Erythroblast (primary cell): Measurements from ENCODE around the gene COBL.

Experiments
- DNase-seq, 2 experiments: peaks; one replicate each; lab custom pipeline; 2025; lab: John Stamatoyannopoulos, UW
- GATA1 ChIP-seq: IDR thresholded peaks from 2 replicates; pipeline ENCODE4 v1.6.1; 2011; ENCODE audit warnings: low read depth, mild to moderate bottlenecking, control low read depth, low read length, moderate library complexity
- POLR2A ChIP-seq: IDR thresholded peaks from 2 replicates; pipeline ENCODE4 v1.6.1; 2011; ENCODE audit warnings: mild to moderate bottlenecking, low read length

The COBL gene

GRCh38 chr7:51318886-51319579, 2.4 kb upstream of the COBL start:
- TF ChIP-seq POLR2A (no peak), GATA1 (no peak)
- no peak for DNase-seq

- no peak for TF ChIP-seq GATA1
- no peak for TF ChIP-seq POLR2A
- no peak for DNase-seq
These were observed 1.4 kb upstream of the COBL start for GRCh38 chr7:51318001-51318400.

DNA sequence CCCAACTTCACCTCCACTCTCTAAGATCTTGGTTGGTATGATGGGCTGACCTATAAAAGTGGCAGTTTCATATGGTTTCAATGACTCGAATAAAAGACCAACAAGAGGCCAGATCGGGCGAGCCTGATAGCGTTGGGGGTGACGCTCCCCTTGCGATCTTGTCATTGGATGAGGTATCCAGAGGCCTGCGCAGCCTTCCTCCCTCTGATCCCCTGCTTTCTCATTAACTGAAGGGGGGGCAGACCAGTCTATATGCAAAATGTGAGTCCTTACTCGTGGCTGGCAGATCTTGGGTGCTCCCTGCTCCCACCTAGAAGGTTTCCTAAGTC, 937 bp upstream of the COBL start:
- DNase-seq = no peak
- TF ChIP-seq POLR2A = no peak
- TF ChIP-seq GATA1 = no peak

DNA sequence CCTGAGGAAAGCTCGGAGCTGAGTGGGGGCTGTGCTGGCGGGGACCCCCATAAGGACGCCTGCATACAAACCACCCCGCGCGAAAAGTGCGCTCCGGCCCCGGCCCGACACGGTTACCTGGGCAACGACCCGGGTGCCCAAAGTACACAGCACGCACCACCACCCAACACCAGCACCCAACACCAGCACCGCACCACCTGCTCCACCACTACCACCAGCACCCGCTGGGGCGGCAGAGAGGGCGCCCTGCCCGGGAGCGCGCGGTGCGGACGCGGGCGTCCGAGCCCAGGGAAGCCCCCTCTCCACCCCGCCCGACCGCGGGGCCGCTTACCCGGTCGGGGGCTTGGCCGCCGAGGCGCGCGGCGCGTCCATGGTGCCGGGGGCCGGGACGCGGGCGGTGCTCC, 345 bp downstream of the COBL start:
- no peak for DNase-seq

DNA sequence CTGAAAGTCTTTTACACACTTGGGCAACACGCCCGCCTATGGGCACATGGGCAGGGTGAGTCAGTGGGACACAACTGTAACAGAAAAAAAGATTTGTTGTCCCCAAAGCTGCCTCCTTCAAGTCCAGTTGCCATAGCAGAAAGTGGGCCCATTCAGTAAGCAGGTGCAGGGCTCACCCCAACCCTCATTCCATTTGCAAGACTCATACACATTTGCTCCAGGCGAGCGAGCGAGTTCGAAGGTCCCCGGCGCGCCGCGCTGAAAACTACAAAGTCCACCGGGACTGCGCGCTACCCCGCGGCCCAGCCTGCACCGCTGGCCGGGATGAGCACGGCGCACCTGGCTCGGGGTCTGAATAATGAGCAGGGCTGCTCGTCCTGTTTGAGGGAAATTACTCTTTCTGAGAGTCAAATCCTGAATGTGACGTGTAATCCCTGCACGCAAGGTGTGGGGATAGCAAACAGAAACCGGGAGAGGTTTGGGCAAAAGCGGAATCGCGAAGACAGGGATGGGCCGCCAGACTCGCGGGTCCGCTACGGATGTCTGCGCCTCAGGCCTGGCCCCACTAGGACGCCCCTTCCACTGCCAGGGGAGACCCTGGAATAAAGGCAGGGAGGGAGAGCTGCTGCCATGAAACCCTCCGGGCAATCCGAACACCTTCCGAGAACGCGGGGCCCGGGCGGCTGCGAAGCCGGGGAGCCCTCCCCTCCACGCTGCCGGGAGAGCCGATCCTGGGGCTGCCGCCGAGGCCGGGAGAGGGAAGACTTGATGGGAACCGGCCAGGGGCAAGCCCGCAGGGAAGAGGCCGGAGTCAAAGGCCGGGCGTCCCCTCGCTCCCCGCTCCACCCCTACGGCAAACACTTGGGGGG, 982 bp downstream of the COBL start:
- TF ChIP-seq GATA1 (no peak), POLR2A (no peak)
- DNase-seq = no peak

More for the DNA sequence above, 345 bp downstream of the COBL start:
- no peak for TF ChIP-seq POLR2A
- TF ChIP-seq GATA1 = no peak

GRCh38 chr7:51314726-51315125, 1.9 kb downstream of the COBL start:
- TF ChIP-seq POLR2A = no peak
- no peak for TF ChIP-seq GATA1
- DNase-seq = no peak

DNA sequence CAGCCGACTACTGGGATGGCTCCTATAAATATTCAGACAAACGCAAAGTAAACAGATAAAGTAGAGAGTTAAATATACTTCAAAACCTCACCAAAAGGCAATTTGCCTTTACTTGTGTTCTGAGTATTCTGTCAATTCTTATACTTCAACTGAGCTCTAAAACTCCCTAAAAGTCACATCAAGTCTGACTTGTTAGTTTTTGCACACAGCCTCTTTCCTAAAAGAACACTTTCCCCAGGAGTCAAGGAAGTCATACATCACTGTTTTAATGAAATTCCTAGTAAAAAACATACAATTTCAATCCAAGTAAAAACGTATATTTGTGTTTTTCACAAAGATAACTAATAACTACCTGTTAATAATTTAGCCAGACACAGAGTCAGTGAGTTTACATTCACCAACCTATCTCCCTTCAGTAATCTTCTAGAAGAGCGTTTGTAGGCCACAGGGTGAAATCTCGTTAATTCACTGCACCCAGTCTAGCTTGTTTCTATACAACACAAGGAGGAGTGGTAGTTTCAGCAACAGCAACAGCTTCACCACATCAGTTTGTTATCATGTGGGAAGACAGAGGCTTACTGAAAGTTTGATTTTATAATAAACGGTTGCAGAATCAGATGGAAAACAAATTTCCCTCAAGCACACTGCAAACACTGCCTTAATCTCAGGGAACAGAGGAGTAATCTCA, 2.7 kb downstream of the COBL start:
- no peak for DNase-seq
- TF ChIP-seq GATA1 = no peak
- no peak for TF ChIP-seq POLR2A

DNA sequence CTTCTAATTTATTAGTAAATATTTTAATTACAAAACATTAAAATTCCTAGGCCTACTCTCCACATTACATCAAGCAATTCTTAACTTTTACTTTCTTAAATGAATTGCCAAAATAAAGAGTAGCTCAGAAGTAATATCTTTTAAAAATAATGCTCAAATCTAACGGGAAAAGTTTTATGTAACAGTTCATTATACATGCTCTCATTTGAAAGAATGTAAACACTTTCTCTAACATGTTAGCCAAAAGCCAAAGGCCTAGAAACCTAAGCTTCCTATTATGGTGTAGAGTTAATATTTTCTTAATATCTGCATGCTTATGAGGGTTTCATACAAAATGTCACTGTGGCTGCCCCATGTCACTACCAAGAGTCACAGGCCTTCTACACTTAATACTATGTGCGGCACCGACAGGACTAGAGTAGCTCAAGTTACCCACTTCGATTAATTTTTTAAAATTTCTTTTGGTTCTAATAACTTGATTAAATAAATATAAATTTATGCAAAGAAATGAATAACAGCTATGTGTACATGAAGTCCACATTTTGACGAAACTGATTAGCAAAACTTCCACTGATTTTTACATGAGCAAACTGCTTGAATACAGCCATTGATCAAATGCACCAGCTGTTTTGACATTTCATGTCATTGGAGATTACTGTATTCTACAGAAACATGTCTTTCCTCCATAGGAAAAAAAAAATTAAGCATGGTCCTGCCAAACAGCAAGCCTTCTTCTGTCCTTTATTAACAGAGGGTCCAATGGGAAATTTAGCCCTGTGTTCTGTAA, 3.5 kb downstream of the COBL start:
- no peak for DNase-seq
- TF ChIP-seq GATA1 (no peak), POLR2A (no peak)

- TF ChIP-seq GATA1 (no peak), POLR2A (no peak)
These were observed 5.4 kb downstream of the COBL start for GRCh38 chr7:51311166-51311565.

GRCh38 chr7:51310131-51310583, 6.5 kb downstream of the COBL start:
- DNase-seq = no peak
- TF ChIP-seq GATA1 (no peak), POLR2A (no peak)

More at GRCh38 chr7:51311166-51311565, 5.4 kb downstream of the COBL start:
- no peak for DNase-seq

- TF ChIP-seq GATA1 (no peak), POLR2A (no peak)
- no peak for DNase-seq
These were observed 7.1 kb downstream of the COBL start for GRCh38 chr7:51309361-51310130.

GRCh38 chr7:51308696-51309095, 7.9 kb downstream of the COBL start:
- TF ChIP-seq POLR2A (no peak), GATA1 (no peak)
- DNase-seq = no peak

DNA sequence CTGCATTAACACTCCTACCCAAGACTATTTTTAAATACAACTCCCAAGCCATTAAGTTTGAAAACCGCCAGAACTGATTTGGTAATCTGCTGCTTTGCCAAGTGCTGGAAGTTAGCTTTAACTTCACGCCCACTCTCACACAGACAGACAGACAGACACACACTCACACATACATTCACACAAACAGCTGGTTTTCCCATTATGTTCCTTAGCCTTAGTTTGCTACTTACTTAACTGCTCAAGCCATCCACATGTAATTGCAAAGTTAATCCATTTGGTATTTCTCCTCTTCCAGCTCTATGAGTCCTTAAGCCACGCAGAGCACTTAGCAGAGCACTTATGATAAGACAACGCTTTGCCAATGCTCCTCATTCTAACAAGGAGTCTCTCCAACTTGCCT, 8.3 kb downstream of the COBL start:
- no peak for DNase-seq
- TF ChIP-seq GATA1 = no peak
- TF ChIP-seq POLR2A = no peak
